Neural cell (in vitro differentiated cells): ENCODE data around the gene PSMD8. TPM values are rescaled to one million over a fixed set of nuclear protein-coding genes. Genes with fewer than 3 reads are reported as not detected.

Experiments used
- H2AFZ ChIP-seq: fragments of 200-600, 300-800 bp; sonication (generic), shearing (Covaris generic); 2 replicates; pipeline ENCODE4 v1.6.0; 2014; ENCODE audit warnings: low read depth, mild to moderate bottlenecking, antibody characterized with exemption, low read length, moderate library complexity
- H3F3A ChIP-seq: fragments of 200-600 bp; shearing (Covaris generic); 2 replicates; pipeline ENCODE4 v1.6.1; 2016; ENCODE audit warnings: mild to moderate bottlenecking, moderate library complexity, mixed read lengths, antibody characterized with exemption, low read length; ENCODE audit not compliant: insufficient read depth, poor library complexity, severe bottlenecking
- H3K27ac ChIP-seq: fragments of 200-600, 300-800 bp; sonication (generic), shearing (Covaris generic); 2 replicates; pipeline ENCODE4 v1.5.1; 2014; ENCODE audit warnings: mild to moderate bottlenecking, low read length, moderate library complexity
- H3K27me3 ChIP-seq: fragments of 300-800, 200-600 bp; sonication (generic), shearing (Covaris generic); 2 replicates; pipeline ENCODE4 v1.6.0; 2014; ENCODE audit warnings: mild to moderate bottlenecking, low read depth, low read length, moderate library complexity; ENCODE audit not compliant: insufficient read depth
- H3K36me3 ChIP-seq: fragments of 300-800, 200-600 bp; sonication (generic), shearing (Covaris generic); 2 replicates; pipeline ENCODE4 v1.5.1; 2014; ENCODE audit warnings: mild to moderate bottlenecking, antibody characterized with exemption, low read length, moderate library complexity; ENCODE audit not compliant: insufficient read depth
- H3K4me2 ChIP-seq: fragments of 300-800, 200-600 bp; sonication (generic), shearing (Covaris generic); 2 replicates; pipeline ENCODE4 v1.6.0; 2014; ENCODE audit warnings: mild to moderate bottlenecking, low read length
- H3K4me3 ChIP-seq: fragments of 300-800, 200-600 bp; sonication (generic), shearing (Covaris generic); 2 replicates; pipeline ENCODE4 v1.5.1; 2014; ENCODE audit warnings: mild to moderate bottlenecking, low read length, moderate library complexity
- H3K79me2 ChIP-seq: fragments of 200-600 bp; shearing (Covaris generic); replicated peaks from 2 replicates; pipeline ENCODE4 v1.6.0; 2014; ENCODE audit warnings: mild to moderate bottlenecking, low read length, moderate library complexity; ENCODE audit not compliant: insufficient read depth
- H3K9ac ChIP-seq: fragments of 300-800, 200-600 bp; sonication (generic), shearing (Covaris generic); 2 replicates; pipeline ENCODE4 v1.6.1; 2016; ENCODE audit warnings: mild to moderate bottlenecking, low read length, mixed read lengths
- H3K9me2 ChIP-seq: fragments of 200-600 bp; shearing (Covaris generic); 2 replicates; pipeline ENCODE4 v1.6.1; 2016; ENCODE audit warnings: mild to moderate bottlenecking, low read length, mixed read lengths; ENCODE audit not compliant: insufficient read depth
- H3K9me3 ChIP-seq: fragments of 200-600, 300-800 bp; sonication (generic), shearing (Covaris generic); 2 replicates; pipeline ENCODE4 v1.6.1; 2016; ENCODE audit warnings: mild to moderate bottlenecking, mixed run types, low read length, moderate library complexity, mixed read lengths
- H4K20me1 ChIP-seq: fragments of 200-600 bp; shearing (Covaris generic); 2 replicates; pipeline ENCODE4 v1.6.1; 2016; ENCODE audit warnings: mild to moderate bottlenecking, mixed run types; ENCODE audit not compliant: insufficient read depth
- CTCF ChIP-seq: fragments of 450-650 bp; IDR thresholded peaks from 2 replicates; pipeline ENCODE4 v1.5.1; 2014; ENCODE audit warnings: antibody characterized with exemption, mild to moderate bottlenecking, moderate library complexity; ENCODE audit not compliant: poor library complexity, severe bottlenecking
- EP300 ChIP-seq: fragments of 450-650 bp; conservative IDR thresholded peaks from 2 replicates; pipeline ENCODE4 v1.6.1; 2014; ENCODE audit warnings: antibody characterized with exemption, mild to moderate bottlenecking, moderate library complexity; ENCODE audit not compliant: poor library complexity, severe bottlenecking
- EZH2 ChIP-seq: fragments of 200-600, 300-800 bp; shearing (Covaris generic), sonication (generic); IDR thresholded peaks from 2 replicates; pipeline ENCODE4 v1.6.1; 2014; ENCODE audit warnings: antibody characterized with exemption, low read length, borderline replicate concordance, mild to moderate bottlenecking; ENCODE audit not compliant: insufficient read depth, poor library complexity, severe bottlenecking
- MXI1 ChIP-seq: fragments of 450-650 bp; conservative IDR thresholded peaks from 2 replicates; pipeline ENCODE4 v1.6.1; 2014; ENCODE audit warnings: antibody characterized with exemption, mild to moderate bottlenecking; ENCODE audit not compliant: poor library complexity, severe bottlenecking
- POLR2AphosphoS5 ChIP-seq: IDR thresholded peaks from 2 replicates; pipeline ENCODE4 v1.6.1; 2012
- RAD21 ChIP-seq: fragments of 450-650 bp; conservative IDR thresholded peaks from 2 replicates; pipeline ENCODE4 v1.6.1; 2014; ENCODE audit warnings: antibody characterized with exemption, mild to moderate bottlenecking, moderate library complexity
- SMC3 ChIP-seq: fragments of 450-650 bp; conservative IDR thresholded peaks from 2 replicates; pipeline ENCODE4 v1.6.1; 2014; ENCODE audit warnings: antibody characterized with exemption, mild to moderate bottlenecking, moderate library complexity; ENCODE audit not compliant: poor library complexity
- TAF1 ChIP-seq: IDR thresholded peaks from 2 replicates; pipeline ENCODE4 v1.6.1; 2012; ENCODE audit warnings: low read depth
- polyA plus RNA-seq: library from polyadenylated mRNA; depleted of rRNA; stranded (reverse); fragments of >200 nt; gene quantifications from 2 replicates; pipeline ENCODE4 v1.2.3, GENCODE V29; 2014
- TF ChIP-seq, protein P1 (sequence below): IDR thresholded peaks from 2 replicates; pipeline ENCODE4 v1.6.1; 2012; ENCODE audit warnings: borderline replicate concordance

Gene PSMD8
- polyA plus RNA-seq, 1 donor from 2014 or later = 334 TPM

DNA sequence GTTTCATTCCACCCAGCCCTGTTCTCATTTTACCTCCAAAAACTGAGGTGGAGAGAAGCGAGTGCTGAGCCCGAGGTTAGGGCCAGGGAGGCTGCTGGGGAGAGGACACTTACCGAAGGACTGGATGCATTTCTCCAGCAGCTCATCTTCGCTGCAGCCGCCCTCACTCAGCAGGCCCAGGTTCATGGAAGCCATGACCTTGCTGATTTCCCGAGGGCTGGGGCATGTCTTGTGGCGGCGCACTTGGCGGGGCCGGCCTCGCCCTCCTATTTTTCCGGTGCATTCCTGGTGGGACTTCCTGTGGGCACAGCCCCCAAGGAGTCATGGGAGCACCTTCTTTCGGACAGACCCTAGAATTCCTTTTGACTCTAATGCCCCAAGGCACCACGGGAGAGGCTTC lies 47.5 kb downstream of the PSMD8 start:
- no peaks in the 10 kb centered on the region for H3K9me2 ChIP-seq
- H3K27ac ChIP-seq = no peak overlapping the region
- H3K4me3 ChIP-seq = no peak overlapping the region
- H3K27me3 ChIP-seq = no peaks in the 10 kb centered on the region
- TF ChIP-seq RAD21 (no peak), POLR2AphosphoS5 (no peak), EZH2 (no peak), SMC3 (no peak), CTCF (no peak), MXI1 (no peak), EP300 (no peak)
- no peaks in the 10 kb centered on the region for H3K9me3 ChIP-seq
- no peaks in the 10 kb centered on the region for H3K36me3 ChIP-seq
- no peaks in the 10 kb centered on the region for H4K20me1 ChIP-seq
- no peak overlapping the region for H3K4me2 ChIP-seq
- no peak overlapping the region for H2AFZ ChIP-seq
- H3F3A ChIP-seq = no peaks in the 10 kb centered on the region
- H3K9ac ChIP-seq = no peak overlapping the region
- H3K79me2 ChIP-seq = no peaks in the 10 kb centered on the region

DNA sequence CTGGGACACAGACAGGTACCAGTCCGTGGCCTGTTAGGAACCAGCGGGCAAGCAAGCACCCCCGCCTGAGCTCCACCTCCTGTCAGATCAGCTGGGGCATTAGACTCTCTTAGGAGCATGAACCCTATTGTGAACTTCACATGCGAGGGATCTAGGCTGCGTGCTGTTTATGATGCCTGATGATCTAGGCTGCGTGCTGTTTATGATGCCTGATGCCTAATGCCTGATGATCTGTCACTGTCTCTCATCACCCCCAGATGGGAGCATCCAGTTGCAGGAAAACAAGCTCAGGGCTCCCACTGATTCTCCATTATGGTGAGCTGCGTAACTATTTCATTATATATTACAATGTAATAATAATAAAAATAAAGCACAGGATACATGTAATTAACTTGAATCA lies 48.1 kb downstream of the PSMD8 start:
- Histone ChIP-seq H3K4me2 (no peak overlapping the region), H3K27ac (no peak overlapping the region), H3K79me2 (no peaks in the 10 kb centered on the region), H3K27me3 (no peaks in the 10 kb centered on the region), H3K36me3 (no peaks in the 10 kb centered on the region), H3F3A (no peaks in the 10 kb centered on the region), H3K9me3 (no peaks in the 10 kb centered on the region), H4K20me1 (no peaks in the 10 kb centered on the region), H3K9me2 (no peaks in the 10 kb centered on the region), H3K4me3 (no peak overlapping the region), H2AFZ (no peak overlapping the region), H3K9ac (no peak overlapping the region)
- TF ChIP-seq, protein P1, sequence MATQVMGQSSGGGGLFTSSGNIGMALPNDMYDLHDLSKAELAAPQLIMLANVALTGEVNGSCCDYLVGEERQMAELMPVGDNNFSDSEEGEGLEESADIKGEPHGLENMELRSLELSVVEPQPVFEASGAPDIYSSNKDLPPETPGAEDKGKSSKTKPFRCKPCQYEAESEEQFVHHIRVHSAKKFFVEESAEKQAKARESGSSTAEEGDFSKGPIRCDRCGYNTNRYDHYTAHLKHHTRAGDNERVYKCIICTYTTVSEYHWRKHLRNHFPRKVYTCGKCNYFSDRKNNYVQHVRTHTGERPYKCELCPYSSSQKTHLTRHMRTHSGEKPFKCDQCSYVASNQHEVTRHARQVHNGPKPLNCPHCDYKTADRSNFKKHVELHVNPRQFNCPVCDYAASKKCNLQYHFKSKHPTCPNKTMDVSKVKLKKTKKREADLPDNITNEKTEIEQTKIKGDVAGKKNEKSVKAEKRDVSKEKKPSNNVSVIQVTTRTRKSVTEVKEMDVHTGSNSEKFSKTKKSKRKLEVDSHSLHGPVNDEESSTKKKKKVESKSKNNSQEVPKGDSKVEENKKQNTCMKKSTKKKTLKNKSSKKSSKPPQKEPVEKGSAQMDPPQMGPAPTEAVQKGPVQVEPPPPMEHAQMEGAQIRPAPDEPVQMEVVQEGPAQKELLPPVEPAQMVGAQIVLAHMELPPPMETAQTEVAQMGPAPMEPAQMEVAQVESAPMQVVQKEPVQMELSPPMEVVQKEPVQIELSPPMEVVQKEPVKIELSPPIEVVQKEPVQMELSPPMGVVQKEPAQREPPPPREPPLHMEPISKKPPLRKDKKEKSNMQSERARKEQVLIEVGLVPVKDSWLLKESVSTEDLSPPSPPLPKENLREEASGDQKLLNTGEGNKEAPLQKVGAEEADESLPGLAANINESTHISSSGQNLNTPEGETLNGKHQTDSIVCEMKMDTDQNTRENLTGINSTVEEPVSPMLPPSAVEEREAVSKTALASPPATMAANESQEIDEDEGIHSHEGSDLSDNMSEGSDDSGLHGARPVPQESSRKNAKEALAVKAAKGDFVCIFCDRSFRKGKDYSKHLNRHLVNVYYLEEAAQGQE = no peak
- TF ChIP-seq POLR2AphosphoS5 (no peak), MXI1 (no peak), CTCF (no peak), RAD21 (no peak), SMC3 (no peak), TAF1 (no peak), EP300 (no peak), EZH2 (no peak)
